GM18870 (cell line): ENCODE results near the gene INO80C.

Experiments
- ATAC-seq: cut with Tn5 transposase; IDR thresholded peaks from one replicate; pipeline ENCODE4 v1.9.1; 2021; ENCODE audit warnings: moderate library complexity; ENCODE audit not compliant: unreplicated experiment

Gene INO80C

GRCh38 chr18:35513181-35513936 is 15.6 kb upstream of the INO80C start:
- no peak for ATAC-seq

- no peak for ATAC-seq
These were observed 15.0 kb upstream of the INO80C start for GRCh38 chr18:35512761-35513160.

GRCh38 chr18:35511833-35512232 is 14.1 kb upstream of the INO80C start:
- ATAC-seq, result peak; percentile 3

DNA sequence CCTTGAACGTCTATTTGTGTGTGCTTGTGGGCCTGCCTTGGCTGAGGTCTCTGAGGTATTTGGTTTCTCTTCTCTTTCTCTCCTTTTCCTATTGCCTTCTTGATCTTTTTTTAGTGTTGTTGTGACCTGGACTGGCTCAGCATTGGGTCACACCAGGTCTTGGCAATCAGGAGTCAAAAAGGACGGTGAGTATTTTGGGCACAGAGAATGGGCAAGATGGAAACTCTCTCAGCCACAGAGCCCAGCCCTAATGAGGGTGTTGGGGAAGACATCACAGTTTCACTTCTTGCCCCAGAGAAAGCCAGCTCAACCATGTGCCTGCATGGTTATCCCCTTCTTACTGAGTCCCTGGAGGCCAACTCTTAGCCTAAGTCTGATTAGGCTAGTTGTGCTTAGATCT is 13.7 kb upstream of the INO80C start:
- ATAC-seq, result peak; percentile 87

- ATAC-seq, result no peak
These were observed 12.4 kb upstream of the INO80C start for GRCh38 chr18:35510076-35510651.

DNA sequence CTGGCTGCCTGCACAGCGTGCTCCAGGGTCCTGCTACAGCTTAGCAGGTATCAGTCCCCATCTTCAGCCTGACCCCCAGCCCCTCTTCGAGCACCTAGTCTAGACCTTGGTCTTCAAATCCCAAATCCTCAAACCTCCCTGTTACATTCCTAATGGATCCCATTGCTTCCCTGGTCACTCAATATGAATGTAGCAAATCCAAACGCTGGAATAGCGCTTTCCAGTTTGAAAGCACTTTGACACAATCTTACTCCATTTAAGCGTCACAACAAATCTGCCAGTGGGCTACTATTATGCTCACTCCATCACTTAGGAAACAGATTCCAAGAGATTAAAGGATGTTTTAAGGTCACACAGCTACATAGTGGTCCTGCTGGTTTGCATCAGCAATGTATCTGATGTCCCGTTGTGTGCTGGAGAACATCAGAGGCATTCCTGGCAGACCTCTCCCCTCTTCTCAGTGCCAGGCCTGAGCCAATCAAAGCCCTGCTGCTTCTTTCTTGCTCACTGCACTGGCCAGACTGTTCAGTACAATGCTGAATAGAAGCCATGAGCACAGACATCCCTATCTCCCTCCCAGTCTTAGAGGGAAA is 11.1 kb upstream of the INO80C start:
- no peak for ATAC-seq

GRCh38 chr18:35508030-35508429 is 10.3 kb upstream of the INO80C start:
- no peak for ATAC-seq

DNA sequence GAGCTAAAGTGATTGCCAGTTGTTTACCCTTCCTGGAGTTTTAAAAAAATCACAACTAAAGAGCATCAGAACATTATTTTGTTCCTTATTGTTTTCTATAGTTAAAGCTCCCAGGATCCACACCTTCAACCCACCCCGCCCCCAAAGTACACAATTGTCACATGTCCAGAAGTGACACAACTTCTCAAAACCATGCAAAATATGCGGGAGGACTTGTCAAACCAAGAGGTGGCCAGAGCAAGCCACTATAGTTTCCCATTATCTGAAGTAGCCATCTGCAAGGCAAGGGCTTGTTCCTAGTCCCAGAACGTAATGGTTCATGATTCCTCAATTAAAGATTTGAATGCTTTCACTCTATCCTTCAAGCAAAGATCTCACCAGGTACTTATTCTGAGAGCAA is 9.9 kb upstream of the INO80C start:
- ATAC-seq, result no peak

- no peak for ATAC-seq
These were observed 9.4 kb upstream of the INO80C start for GRCh38 chr18:35507192-35507591.

GRCh38 chr18:35506024-35506712 is 8.4 kb upstream of the INO80C start:
- ATAC-seq, result no peak

GRCh38 chr18:35504996-35505395 is 7.2 kb upstream of the INO80C start:
- ATAC-seq, result no peak

- ATAC-seq, result no peak
These were observed 4.3 kb upstream of the INO80C start for GRCh38 chr18:35502052-35502451.

DNA sequence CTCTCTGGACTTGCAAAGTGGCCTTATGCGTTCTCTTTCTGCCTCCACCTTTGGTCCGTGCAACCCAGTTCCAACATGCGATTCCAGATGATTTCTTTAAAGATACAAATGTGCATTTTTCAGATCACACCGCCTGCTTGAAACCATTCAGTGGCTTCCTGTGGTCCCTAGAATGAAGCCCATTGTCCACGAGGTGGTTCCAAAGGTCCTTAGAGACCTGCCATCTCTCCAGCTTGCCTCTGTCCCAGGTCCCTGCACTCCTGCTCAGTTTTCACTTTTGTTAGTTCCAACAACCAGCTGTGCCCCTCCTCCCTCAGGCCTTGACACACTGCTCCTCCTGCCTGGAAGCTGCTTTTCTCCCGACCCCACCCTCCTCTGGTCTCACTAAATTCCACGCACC is 3.6 kb upstream of the INO80C start:
- ATAC-seq, result no peak

GRCh38 chr18:35500113-35500512 is 2.4 kb upstream of the INO80C start:
- ATAC-seq, result no peak

DNA sequence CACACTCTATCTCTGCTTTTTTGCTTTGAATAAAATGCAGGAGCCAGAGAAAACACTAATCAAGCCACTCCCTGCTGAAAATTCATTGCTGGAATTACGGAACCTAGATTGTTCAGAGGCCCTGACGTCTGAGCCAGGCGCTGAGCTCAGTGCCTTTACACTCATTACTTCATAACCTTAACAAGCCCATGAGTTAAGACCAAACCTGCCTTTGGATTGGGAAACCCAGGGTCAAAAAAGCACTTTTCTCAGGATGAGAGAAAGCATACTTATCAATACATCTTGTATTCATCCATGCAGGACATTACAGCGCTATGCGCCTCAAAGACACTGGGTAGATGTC is 762 bp downstream of the INO80C start:
- ATAC-seq, result peak; percentile 25

DNA sequence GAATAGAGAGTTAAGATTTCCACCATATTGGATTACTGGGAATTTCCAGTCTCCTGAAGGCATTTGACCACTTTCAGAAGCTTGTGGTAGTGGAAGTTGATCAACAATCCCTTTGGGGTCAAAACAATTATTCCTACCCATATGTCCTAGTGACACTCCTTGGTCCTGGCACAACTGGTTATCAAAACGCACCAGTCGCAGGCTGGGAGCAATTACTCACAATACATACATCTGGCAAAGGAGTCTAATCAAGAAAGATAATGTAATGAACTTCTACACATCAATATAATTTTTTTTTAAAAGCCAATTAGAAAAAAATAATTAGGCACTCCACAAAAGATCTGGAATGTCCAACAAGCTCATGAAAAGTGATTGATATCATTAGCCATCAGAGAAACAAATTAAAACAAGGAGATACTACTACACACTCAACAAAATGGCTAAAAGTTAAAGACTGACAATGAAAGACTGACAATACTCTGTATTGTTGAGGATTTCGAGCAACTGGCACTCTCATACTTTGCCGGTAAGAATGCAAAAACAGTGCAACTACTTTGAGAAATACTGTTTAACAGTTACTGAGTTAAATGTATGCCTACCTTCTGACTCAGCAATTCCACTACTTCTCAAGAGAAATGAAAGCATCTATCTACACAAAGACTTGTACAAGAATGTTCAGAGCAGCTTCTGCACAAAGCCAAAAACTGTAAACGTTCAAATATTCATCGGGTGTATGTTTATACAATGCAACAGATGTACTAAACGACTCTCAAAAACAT is 2.0 kb downstream of the INO80C start:
- ATAC-seq, result no peak

DNA sequence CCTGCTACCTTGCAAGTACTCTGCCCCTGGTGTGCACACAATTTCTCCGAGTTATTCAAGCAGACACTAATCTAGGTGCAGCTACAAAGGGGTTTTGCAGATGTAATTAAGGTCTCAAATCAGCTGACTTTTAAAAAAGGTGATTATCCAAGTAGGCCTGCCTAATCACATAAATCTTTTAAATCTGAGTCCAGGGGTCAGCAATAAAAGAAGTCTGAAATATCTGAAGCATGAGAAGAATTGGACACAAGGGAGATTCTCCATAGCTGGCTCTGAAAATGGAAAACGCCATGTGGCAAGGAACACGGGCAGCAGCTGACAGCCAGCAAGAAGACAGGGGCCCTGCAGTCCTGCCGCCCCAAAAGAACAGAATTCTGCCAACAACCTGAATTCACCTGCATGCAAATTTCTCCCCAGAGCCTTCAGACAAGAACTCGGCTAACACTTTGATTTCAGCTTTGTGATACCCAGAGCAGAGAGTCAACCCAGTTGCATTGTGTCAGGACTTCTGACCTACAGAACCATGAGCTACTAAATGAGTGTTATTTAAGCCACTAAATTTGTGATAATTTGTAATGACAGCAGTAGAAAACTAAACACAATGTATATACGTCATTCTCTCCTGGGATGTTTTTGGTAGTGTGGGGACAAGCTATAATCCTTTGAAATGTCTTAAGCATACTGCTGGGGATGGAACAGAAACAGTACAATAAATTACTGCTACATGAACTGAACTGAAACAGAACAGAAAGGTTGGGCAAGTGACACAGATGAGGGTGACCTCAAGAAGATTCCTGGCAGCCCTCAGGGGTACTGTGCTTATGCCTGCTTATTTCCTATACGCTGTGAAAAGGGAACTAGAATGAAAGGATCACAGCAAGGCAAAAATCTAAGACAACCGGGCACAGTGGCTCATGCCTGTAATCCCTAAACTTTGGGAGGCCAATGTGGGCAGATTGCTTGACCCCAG is 3.2 kb downstream of the INO80C start:
- ATAC-seq, result no peak

- ATAC-seq, result no peak
These were observed 6.1 kb downstream of the INO80C start for GRCh38 chr18:35491700-35492077.

DNA sequence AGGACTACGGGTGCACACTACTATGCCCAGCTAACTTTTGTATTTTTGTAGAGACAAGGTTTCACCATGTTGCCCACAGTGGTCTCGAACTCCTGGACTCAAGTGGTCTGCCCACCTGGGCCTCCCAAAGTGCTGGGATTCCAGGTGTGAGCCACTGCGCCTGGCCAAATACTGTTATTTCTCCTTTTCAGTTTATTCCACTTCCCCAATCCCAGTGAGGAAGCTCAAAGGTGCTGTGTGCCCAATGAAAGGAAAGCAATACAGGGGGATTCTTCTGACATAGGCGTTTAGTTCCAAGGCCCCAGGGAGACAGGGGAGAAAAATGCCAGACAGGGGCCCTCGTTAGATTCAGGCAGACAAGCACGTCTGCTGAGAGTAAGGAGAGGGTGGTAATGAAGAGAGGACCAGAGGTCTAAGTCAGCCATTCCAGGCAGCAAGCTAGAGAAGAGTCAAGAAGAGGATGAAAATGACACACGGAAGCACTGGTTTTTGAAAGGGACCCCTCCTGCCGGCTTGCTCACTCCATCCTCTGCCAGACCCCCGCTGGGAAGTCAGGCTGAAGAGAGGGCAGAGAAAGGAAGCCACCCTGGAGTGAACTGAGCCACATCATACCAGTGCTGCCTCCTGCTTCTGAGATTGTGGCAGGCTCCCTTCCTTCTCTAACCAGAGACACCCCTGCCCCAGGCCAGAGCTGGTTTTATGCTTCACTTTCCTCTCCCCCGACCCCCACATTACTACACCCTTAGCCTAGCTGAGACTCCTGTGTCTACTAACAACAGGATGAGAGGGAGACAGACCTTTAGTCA is 6.7 kb downstream of the INO80C start:
- ATAC-seq, result no peak
